ENCODE results near the gene INSYN2A.

Gene INSYN2A

GRCh38 chr10:127151981-127152699 is 44.3 kb downstream of the INSYN2A start:
- no peak for DNase-seq

- DNase-seq: no peak
These were observed 44.9 kb downstream of the INSYN2A start for GRCh38 chr10:127151541-127151940.

GRCh38 chr10:127150136-127150535 is 46.3 kb downstream of the INSYN2A start:
- DNase-seq: no peak

- no peak for DNase-seq
These were observed 46.8 kb downstream of the INSYN2A start for GRCh38 chr10:127149501-127150081.

GRCh38 chr10:127148933-127149220 is 47.5 kb downstream of the INSYN2A start:
- DNase-seq: no peak

- DNase-seq: no peak
These were observed 48.1 kb downstream of the INSYN2A start for GRCh38 chr10:127148066-127148932.

GRCh38 chr10:127146661-127147060 is 49.7 kb downstream of the INSYN2A start:
- no peak for DNase-seq

Measured in activated CD4-positive, CD25-positive, alpha-beta regulatory T cell (primary cell).